Right atrium auricular region (tissue), 2 donors: Measurements from ENCODE around the gene FOLR1. TPM values are rescaled to one million over a fixed set of nuclear protein-coding genes. Genes with fewer than 3 reads are reported as not detected.

Experiments
- DNase-seq: peaks from one replicate; pipeline ENCODE4 v3.0.0-alpha.2; 2019; ENCODE audit warnings: low spot score
- H3K27ac ChIP-seq, 2 donors: fragments of 200-600 bp; sonication (generic); 1 replicate in 1 of 2; 2 replicates in 1 of 2; pipeline ENCODE4 v1.5.1; 2016 to 2019
- H3K27me3 ChIP-seq, 2 donors: fragments of 200-600 bp; sonication (generic); one replicate each; pipeline versions ENCODE4 v1.5.1 to v1.6.0; 2017 to 2019
- H3K36me3 ChIP-seq: fragments of 200-600 bp; sonication (generic); one replicate; pipeline ENCODE4 v1.5.1; 2016
- H3K4me1 ChIP-seq, 2 donors: fragments of 200-600 bp; sonication (generic); one replicate each; pipeline versions ENCODE4 v1.5.1 to v1.6.0; 2017 to 2019
- H3K4me3 ChIP-seq, 2 donors: fragments of 200-600 bp; sonication (generic); 1 replicate in 1 of 2; 2 replicates in 1 of 2; pipeline ENCODE4 v1.5.1; 2017 to 2019; ENCODE audit warnings: mild to moderate bottlenecking in 1 of 2, moderate library complexity in 1 of 2
- H3K9me3 ChIP-seq, 2 donors: fragments of 200-600 bp; sonication (generic); one replicate each; pipeline ENCODE4 v1.5.1; 2019
- CTCF ChIP-seq, 2 donors: fragments of 200-600 bp; sonication (generic); IDR thresholded peaks; one replicate each; pipeline ENCODE4 v1.5.1; 2019; ENCODE audit warnings: antibody characterized with exemption in 2 of 2
- total RNA-seq, 2 donors: library from RNA; depleted of rRNA; stranded (reverse); fragments of >200 nt; gene quantifications; one replicate each; pipeline ENCODE4 v1.1.0, GENCODE V29; 2016

FOLR1 gene
- total RNA-seq, 2 donors from 2014 or later, result not detected

- Histone ChIP-seq H3K4me3 (peak overlapping the region in 1 of 2 donors; percentile 46), H3K4me1 (peaks cover 0 to 45% of the 10 kb centered on the region in 2 donors), H3K27me3 (peaks cover 24 to 34% of the 10 kb centered on the region in 2 donors), H3K27ac (no peak overlapping the region), H3K9me3 (no peaks in the 10 kb centered on the region), H3K36me3 (peaks cover 20% of the 10 kb centered on the region)
- no peak for DNase-seq
- no peak for TF ChIP-seq CTCF (IDR thresholded peaks at IDR 0.05)
These were observed 48.7 kb downstream of the FOLR1 start for GRCh38 chr11:72240461-72241290.

- Histone ChIP-seq H3K36me3 (peaks cover 15% of the 10 kb centered on the region), H3K4me1 (peaks cover 0 to 45% of the 10 kb centered on the region in 2 donors), H3K4me3 (no peak overlapping the region), H3K27ac (no peak overlapping the region), H3K27me3 (peaks cover 27 to 34% of the 10 kb centered on the region in 2 donors), H3K9me3 (no peaks in the 10 kb centered on the region)
- TF ChIP-seq CTCF (IDR thresholded peaks at IDR 0.05), result no peak
- DNase-seq, result no peak
These were observed 49.4 kb downstream of the FOLR1 start for GRCh38 chr11:72241291-72241781.

- no peaks in the 10 kb centered on the region for H3K9me3 ChIP-seq
- H3K27me3 ChIP-seq, result peaks cover 27 to 34% of the 10 kb centered on the region in 2 donors
- TF ChIP-seq CTCF (IDR thresholded peaks at IDR 0.05), result no peak
- no peak overlapping the region for H3K4me3 ChIP-seq
- no peak overlapping the region for H3K27ac ChIP-seq
- no peak for DNase-seq
- H3K4me1 ChIP-seq, result peaks cover 0 to 45% of the 10 kb centered on the region in 2 donors
- peaks cover 7% of the 10 kb centered on the region for H3K36me3 ChIP-seq
These were observed 50.2 kb downstream of the FOLR1 start for GRCh38 chr11:72242141-72242540.

- H3K4me1 ChIP-seq, result peaks cover 0 to 43% of the 10 kb centered on the region in 2 donors
- peak overlapping the region in 1 of 2 donors; percentile 29 for H3K4me3 ChIP-seq
- no peaks in the 10 kb centered on the region for H3K36me3 ChIP-seq
- H3K27ac ChIP-seq, result no peak overlapping the region
- peaks cover 27 to 34% of the 10 kb centered on the region in 2 donors for H3K27me3 ChIP-seq
- no peak for DNase-seq
- no peak for TF ChIP-seq CTCF (IDR thresholded peaks at IDR 0.05)
- no peaks in the 10 kb centered on the region for H3K9me3 ChIP-seq
These were observed 51.5 kb downstream of the FOLR1 start for GRCh38 chr11:72243173-72244059.

GRCh38 chr11:72244060-72244360, 52.1 kb downstream of the FOLR1 start, which contains the start of gene PHOX2A:
TSS of gene PHOX2A (minus strand) at chr11:72244176. CDS start at chr11:72244004, 172 bp downstream.
- H3K27me3 ChIP-seq, result peaks cover 27 to 34% of the 10 kb centered on the region in 2 donors
- no peak for DNase-seq
- no peaks in the 10 kb centered on the region for H3K9me3 ChIP-seq
- no peak for TF ChIP-seq CTCF (IDR thresholded peaks at IDR 0.05)
- H3K4me1 ChIP-seq, result peaks cover 0 to 37% of the 10 kb centered on the region in 2 donors
- peak within 1 kb of the TSS in 1 of 2 donors; percentile 29 for H3K4me3 ChIP-seq
- H3K27ac ChIP-seq, result no peak within 1 kb of the TSS
- no peaks in the 10 kb centered on the region for H3K36me3 ChIP-seq
